ENCODE data around the gene SMNDC1.

GRCh38 chr10:110259317-110259716 lies 45.4 kb downstream of the SMNDC1 start:
- TF ChIP-seq, protein P1, sequence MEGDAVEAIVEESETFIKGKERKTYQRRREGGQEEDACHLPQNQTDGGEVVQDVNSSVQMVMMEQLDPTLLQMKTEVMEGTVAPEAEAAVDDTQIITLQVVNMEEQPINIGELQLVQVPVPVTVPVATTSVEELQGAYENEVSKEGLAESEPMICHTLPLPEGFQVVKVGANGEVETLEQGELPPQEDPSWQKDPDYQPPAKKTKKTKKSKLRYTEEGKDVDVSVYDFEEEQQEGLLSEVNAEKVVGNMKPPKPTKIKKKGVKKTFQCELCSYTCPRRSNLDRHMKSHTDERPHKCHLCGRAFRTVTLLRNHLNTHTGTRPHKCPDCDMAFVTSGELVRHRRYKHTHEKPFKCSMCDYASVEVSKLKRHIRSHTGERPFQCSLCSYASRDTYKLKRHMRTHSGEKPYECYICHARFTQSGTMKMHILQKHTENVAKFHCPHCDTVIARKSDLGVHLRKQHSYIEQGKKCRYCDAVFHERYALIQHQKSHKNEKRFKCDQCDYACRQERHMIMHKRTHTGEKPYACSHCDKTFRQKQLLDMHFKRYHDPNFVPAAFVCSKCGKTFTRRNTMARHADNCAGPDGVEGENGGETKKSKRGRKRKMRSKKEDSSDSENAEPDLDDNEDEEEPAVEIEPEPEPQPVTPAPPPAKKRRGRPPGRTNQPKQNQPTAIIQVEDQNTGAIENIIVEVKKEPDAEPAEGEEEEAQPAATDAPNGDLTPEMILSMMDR (IDR thresholded peaks at IDR 0.05): no peak
- TF ChIP-seq POLR2AphosphoS5 (IDR thresholded peaks at IDR 0.05) (no peak), POLR2A (IDR thresholded peaks at IDR 0.05) (no peak)
